Parathyroid adenoma (tissue), 2 donors: ENCODE results near the gene VPS72.

ENCODE experiments used
- H2AFZ ChIP-seq: fragments of 300-600 bp; sonication (generic); one replicate; pipeline ENCODE4 v1.7.0; 2017; ENCODE audit warnings: antibody characterized with exemption, mild to moderate bottlenecking
- H3K27ac ChIP-seq: fragments of 300-600 bp; sonication (generic); one replicate; pipeline ENCODE4 v1.7.0; 2017
- H3K27me3 ChIP-seq: fragments of 300-600 bp; sonication (generic); one replicate; pipeline ENCODE4 v1.7.0; 2017; ENCODE audit warnings: low read length; ENCODE audit not compliant: control insufficient read depth, insufficient read depth
- H3K36me3 ChIP-seq: fragments of 300-600 bp; sonication (generic); one replicate; pipeline ENCODE4 v1.7.0; 2017; ENCODE audit warnings: low read length; ENCODE audit not compliant: control insufficient read depth, insufficient read depth
- H3K4me1 ChIP-seq: fragments of 300-600 bp; sonication (generic); one replicate; pipeline ENCODE4 v1.7.0; 2017; ENCODE audit warnings: control low read depth
- H3K4me2 ChIP-seq: fragments of 300-600 bp; sonication (generic); one replicate; pipeline ENCODE4 v1.7.0; 2017; ENCODE audit warnings: low read length
- H3K4me3 ChIP-seq: fragments of 300-600 bp; sonication (generic); one replicate; pipeline ENCODE4 v1.7.0; 2017; ENCODE audit warnings: low read depth, low read length
- H3K79me2 ChIP-seq: fragments of 300-600 bp; sonication (generic); one replicate; pipeline ENCODE4 v1.7.0; 2017; ENCODE audit warnings: control low read depth
- H3K9ac ChIP-seq: fragments of 300-600 bp; sonication (generic); one replicate; pipeline ENCODE4 v1.7.0; 2017; ENCODE audit warnings: mild to moderate bottlenecking
- H3K9me3 ChIP-seq: fragments of 300-600 bp; sonication (generic); one replicate; pipeline ENCODE4 v1.7.0; 2017; ENCODE audit warnings: low read length; ENCODE audit not compliant: control insufficient read depth
- CTCF ChIP-seq: fragments of 300-600 bp; sonication (generic); IDR thresholded peaks from one replicate; pipeline ENCODE4 v1.7.0; 2017; ENCODE audit warnings: antibody characterized with exemption, mild to moderate bottlenecking
- donor health status: primary hyperparathyroidism.

VPS72 gene

DNA sequence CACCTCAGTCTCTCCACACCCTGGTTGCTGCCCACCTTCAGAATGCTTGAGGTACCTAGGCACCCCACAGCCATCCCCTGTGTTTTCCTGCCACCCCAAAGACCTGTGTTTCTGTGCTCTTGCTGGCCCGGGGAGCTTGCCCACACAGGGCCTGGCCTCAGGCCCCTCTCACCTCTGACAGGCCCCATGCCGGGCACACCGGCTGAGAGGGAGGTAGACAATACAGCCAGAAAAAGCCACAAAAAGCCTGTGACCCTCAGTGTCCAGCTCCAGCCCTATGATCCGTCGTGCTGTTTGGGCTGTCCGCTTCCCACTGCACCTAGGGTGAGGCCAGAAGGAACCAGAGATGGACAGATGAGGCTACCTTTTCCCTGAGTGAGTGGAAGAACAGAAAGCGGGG lies 55.0 kb downstream of the VPS72 start:
- no peak overlapping the region for H3K27ac ChIP-seq
- no peak for TF ChIP-seq CTCF
- H3K36me3 ChIP-seq, result no peaks in the 10 kb centered on the region
- no peaks in the 10 kb centered on the region for H3K79me2 ChIP-seq
- no peak overlapping the region for H3K4me3 ChIP-seq
- no peak overlapping the region for H2AFZ ChIP-seq
- no peaks in the 10 kb centered on the region for H3K4me1 ChIP-seq
- no peak overlapping the region for H3K9ac ChIP-seq
- H3K9me3 ChIP-seq, result no peaks in the 10 kb centered on the region
- no peaks in the 10 kb centered on the region for H3K27me3 ChIP-seq
- no peak overlapping the region for H3K4me2 ChIP-seq

- Histone ChIP-seq H3K79me2 (no peaks in the 10 kb centered on the region), H2AFZ (no peak overlapping the region), H3K4me3 (no peak overlapping the region), H3K4me1 (no peaks in the 10 kb centered on the region), H3K36me3 (no peaks in the 10 kb centered on the region), H3K27me3 (no peaks in the 10 kb centered on the region), H3K9ac (no peak overlapping the region), H3K9me3 (no peaks in the 10 kb centered on the region), H3K4me2 (no peak overlapping the region), H3K27ac (no peak overlapping the region)
- no peak for TF ChIP-seq CTCF
Measured at GRCh38 chr1:151134396-151134795, 55.6 kb downstream of the VPS72 start.

GRCh38 chr1:151133018-151133806 lies 56.8 kb downstream of the VPS72 start:
- Histone ChIP-seq H3K9ac (no peak overlapping the region), H3K9me3 (no peaks in the 10 kb centered on the region), H3K4me2 (no peak overlapping the region), H3K27ac (no peak overlapping the region), H3K79me2 (no peaks in the 10 kb centered on the region), H3K27me3 (no peaks in the 10 kb centered on the region), H3K4me3 (no peak overlapping the region), H3K36me3 (no peaks in the 10 kb centered on the region), H3K4me1 (no peaks in the 10 kb centered on the region), H2AFZ (no peak overlapping the region)
- TF ChIP-seq CTCF, result no peak

GRCh38 chr1:151132335-151133017 lies 57.5 kb downstream of the VPS72 start:
- Histone ChIP-seq H3K36me3 (no peaks in the 10 kb centered on the region), H3K9ac (no peak overlapping the region), H3K4me3 (no peak overlapping the region)

More at GRCh38 chr1:151132335-151133017, 57.5 kb downstream of the VPS72 start:
- H3K9me3 ChIP-seq, result no peaks in the 10 kb centered on the region
- TF ChIP-seq CTCF, result no peak
- H2AFZ ChIP-seq, result no peak overlapping the region
- no peaks in the 10 kb centered on the region for H3K4me1 ChIP-seq
- no peaks in the 10 kb centered on the region for H3K27me3 ChIP-seq
- H3K4me2 ChIP-seq, result no peak overlapping the region
- no peaks in the 10 kb centered on the region for H3K79me2 ChIP-seq
- H3K27ac ChIP-seq, result no peak overlapping the region
